GM12891 (cell line): Measurements from ENCODE around the gene TCAIM.

Experiments
- PAX5 ChIP-seq: IDR thresholded peaks from 2 replicates; pipeline ENCODE4 v1.6.1; 2011; ENCODE audit warnings: low read length, moderate library complexity, mild to moderate bottlenecking; ENCODE audit not compliant: insufficient read depth, severe bottlenecking
- POLR2A ChIP-seq: IDR thresholded peaks from 2 replicates; pipeline ENCODE4 v1.6.1; 2011; ENCODE audit warnings: low read depth, low read length, control low read depth
- POLR2AphosphoS5 ChIP-seq: IDR thresholded peaks from 2 replicates; pipeline ENCODE4 v1.6.1; 2011; ENCODE audit warnings: low read depth, low read length, control low read depth
- POU2F2 ChIP-seq: IDR thresholded peaks from 2 replicates; pipeline ENCODE4 v1.6.1; 2011; ENCODE audit warnings: low read depth, mild to moderate bottlenecking, control low read depth, low read length, moderate library complexity
- SPI1 ChIP-seq: IDR thresholded peaks from 2 replicates; pipeline ENCODE4 v1.6.1; 2011; ENCODE audit warnings: low read depth, low read length, control low read depth
- TAF1 ChIP-seq: IDR thresholded peaks from 2 replicates; pipeline ENCODE4 v1.6.1; 2011; ENCODE audit warnings: low read depth, low read length, control low read depth

DNA sequence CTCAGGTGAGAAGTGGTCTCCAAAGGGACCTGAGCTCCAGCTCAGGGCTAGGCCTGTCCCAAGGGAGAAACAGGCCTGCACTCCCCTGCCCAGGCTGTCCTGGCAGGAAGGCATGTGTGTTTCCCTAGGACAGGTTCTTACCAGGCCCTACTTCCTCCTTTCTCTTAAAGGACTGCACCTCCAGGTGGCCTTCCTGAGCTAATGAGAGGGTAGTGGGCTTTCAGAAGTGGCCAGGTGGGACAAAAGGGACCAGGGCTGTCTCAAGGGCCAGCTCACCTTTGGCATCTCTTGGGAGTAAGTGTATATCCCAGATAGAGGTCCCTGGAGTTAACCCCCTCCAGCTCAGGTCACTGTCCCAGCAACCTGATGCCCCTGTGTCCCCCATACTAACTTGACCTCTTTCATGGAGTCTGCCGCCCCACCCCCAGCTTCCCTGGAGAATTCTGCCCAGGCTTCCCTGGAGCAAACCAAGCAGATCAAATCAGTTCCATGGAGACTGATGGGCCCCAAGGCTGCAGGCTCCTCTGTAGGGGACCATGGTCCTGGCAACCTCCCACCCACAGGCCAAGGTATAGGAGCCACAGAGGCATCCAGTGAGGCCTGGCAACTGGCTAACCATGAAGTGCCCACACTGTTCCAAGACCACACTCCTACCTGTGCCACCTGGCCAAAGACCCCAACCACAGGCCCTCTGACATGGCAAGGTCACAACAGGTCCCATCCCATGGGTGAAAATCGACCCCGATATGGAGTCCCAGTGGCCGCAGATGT lies 71.3 kb downstream of the TCAIM start:
- TF ChIP-seq POLR2A (no peak), POLR2AphosphoS5 (no peak), TAF1 (no peak), PAX5 (no peak), SPI1 (no peak), POU2F2 (no peak)
